Loucy (cell line): ENCODE results near the gene MUC5AC.

Experiments
- H2AFZ ChIP-seq: fragments of 200-600 bp; sonication (generic); 2 replicates; pipeline ENCODE4 v1.6.0; 2016; ENCODE audit warnings: antibody characterized with exemption, mild to moderate bottlenecking, low read length, moderate library complexity
- H3F3A ChIP-seq: fragments of 200-600 bp; 2 replicates; pipeline ENCODE4 v1.6.0; 2016; ENCODE audit warnings: antibody characterized with exemption, low read depth, mild to moderate bottlenecking
- H3K27me3 ChIP-seq: fragments of 200-600 bp; sonication (generic); 2 replicates; pipeline ENCODE4 v1.6.1; 2014; ENCODE audit warnings: low read length, mild to moderate bottlenecking; ENCODE audit not compliant: insufficient read depth, poor library complexity, severe bottlenecking
- H3K36me3 ChIP-seq: fragments of 200-600 bp; sonication (generic); 2 replicates; pipeline ENCODE4 v1.6.1; 2016; ENCODE audit warnings: low read length; ENCODE audit not compliant: insufficient read depth
- H3K4me1 ChIP-seq: fragments of 200-600 bp; sonication (generic); 2 replicates; pipeline ENCODE4 v1.5.1; 2014; ENCODE audit warnings: low read length, mild to moderate bottlenecking; ENCODE audit not compliant: insufficient read depth, poor library complexity, severe bottlenecking
- H3K4me2 ChIP-seq: fragments of 200-600 bp; sonication (generic); 2 replicates; pipeline ENCODE4 v1.6.0; 2014; ENCODE audit warnings: antibody characterized with exemption, low read length, low read depth, mild to moderate bottlenecking; ENCODE audit not compliant: poor library complexity, severe bottlenecking
- H3K4me3 ChIP-seq: fragments of 200-600 bp; sonication (generic); 2 replicates; pipeline ENCODE4 v1.5.1; 2014; ENCODE audit warnings: low read length, mild to moderate bottlenecking, mixed read lengths; ENCODE audit not compliant: poor library complexity, severe bottlenecking
- H3K79me2 ChIP-seq: fragments of 200-600 bp; sonication (generic); 2 replicates; pipeline ENCODE4 v1.6.1; 2014; ENCODE audit warnings: low read length; ENCODE audit not compliant: insufficient read depth
- H3K9ac ChIP-seq: fragments of 200-600 bp; sonication (generic); 2 replicates; pipeline ENCODE4 v1.6.0; 2014; ENCODE audit warnings: mild to moderate bottlenecking, low read depth, low read length, moderate library complexity; ENCODE audit not compliant: poor library complexity, severe bottlenecking
- H3K9me2 ChIP-seq: fragments of 200-600 bp; sonication (generic); replicated peaks from 2 replicates; pipeline ENCODE4 v1.6.1; 2016; ENCODE audit warnings: low read depth, low read length, mixed read lengths
- H3K9me3 ChIP-seq: fragments of 200-600 bp; sonication (generic); 2 replicates; pipeline ENCODE4 v1.6.1; 2014; ENCODE audit warnings: mild to moderate bottlenecking, antibody characterized with exemption, low read length, low read depth; ENCODE audit not compliant: insufficient read depth
- H4K20me1 ChIP-seq: fragments of 200-600 bp; sonication (generic); 2 replicates; pipeline ENCODE4 v1.6.0; 2014; ENCODE audit warnings: antibody characterized with exemption, low read length, mild to moderate bottlenecking; ENCODE audit not compliant: insufficient read depth, poor library complexity, severe bottlenecking
- EZH2phosphoT487 ChIP-seq: fragments of 200-600 bp; IDR thresholded peaks from 2 replicates; pipeline ENCODE4 v1.6.1; 2018; ENCODE audit warnings: antibody characterized with exemption, mild to moderate bottlenecking, moderate library complexity, borderline replicate concordance
- TF ChIP-seq, protein P1 (sequence below): fragments of 200-600 bp; sonication (generic); conservative IDR thresholded peaks from 2 replicates; pipeline ENCODE4 v1.5.1; 2014; ENCODE audit warnings: mild to moderate bottlenecking, antibody characterized with exemption, low read length

Gene MUC5AC, protein sequence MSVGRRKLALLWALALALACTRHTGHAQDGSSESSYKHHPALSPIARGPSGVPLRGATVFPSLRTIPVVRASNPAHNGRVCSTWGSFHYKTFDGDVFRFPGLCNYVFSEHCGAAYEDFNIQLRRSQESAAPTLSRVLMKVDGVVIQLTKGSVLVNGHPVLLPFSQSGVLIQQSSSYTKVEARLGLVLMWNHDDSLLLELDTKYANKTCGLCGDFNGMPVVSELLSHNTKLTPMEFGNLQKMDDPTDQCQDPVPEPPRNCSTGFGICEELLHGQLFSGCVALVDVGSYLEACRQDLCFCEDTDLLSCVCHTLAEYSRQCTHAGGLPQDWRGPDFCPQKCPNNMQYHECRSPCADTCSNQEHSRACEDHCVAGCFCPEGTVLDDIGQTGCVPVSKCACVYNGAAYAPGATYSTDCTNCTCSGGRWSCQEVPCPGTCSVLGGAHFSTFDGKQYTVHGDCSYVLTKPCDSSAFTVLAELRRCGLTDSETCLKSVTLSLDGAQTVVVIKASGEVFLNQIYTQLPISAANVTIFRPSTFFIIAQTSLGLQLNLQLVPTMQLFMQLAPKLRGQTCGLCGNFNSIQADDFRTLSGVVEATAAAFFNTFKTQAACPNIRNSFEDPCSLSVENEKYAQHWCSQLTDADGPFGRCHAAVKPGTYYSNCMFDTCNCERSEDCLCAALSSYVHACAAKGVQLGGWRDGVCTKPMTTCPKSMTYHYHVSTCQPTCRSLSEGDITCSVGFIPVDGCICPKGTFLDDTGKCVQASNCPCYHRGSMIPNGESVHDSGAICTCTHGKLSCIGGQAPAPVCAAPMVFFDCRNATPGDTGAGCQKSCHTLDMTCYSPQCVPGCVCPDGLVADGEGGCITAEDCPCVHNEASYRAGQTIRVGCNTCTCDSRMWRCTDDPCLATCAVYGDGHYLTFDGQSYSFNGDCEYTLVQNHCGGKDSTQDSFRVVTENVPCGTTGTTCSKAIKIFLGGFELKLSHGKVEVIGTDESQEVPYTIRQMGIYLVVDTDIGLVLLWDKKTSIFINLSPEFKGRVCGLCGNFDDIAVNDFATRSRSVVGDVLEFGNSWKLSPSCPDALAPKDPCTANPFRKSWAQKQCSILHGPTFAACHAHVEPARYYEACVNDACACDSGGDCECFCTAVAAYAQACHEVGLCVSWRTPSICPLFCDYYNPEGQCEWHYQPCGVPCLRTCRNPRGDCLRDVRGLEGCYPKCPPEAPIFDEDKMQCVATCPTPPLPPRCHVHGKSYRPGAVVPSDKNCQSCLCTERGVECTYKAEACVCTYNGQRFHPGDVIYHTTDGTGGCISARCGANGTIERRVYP (N-terminal part only)

DNA sequence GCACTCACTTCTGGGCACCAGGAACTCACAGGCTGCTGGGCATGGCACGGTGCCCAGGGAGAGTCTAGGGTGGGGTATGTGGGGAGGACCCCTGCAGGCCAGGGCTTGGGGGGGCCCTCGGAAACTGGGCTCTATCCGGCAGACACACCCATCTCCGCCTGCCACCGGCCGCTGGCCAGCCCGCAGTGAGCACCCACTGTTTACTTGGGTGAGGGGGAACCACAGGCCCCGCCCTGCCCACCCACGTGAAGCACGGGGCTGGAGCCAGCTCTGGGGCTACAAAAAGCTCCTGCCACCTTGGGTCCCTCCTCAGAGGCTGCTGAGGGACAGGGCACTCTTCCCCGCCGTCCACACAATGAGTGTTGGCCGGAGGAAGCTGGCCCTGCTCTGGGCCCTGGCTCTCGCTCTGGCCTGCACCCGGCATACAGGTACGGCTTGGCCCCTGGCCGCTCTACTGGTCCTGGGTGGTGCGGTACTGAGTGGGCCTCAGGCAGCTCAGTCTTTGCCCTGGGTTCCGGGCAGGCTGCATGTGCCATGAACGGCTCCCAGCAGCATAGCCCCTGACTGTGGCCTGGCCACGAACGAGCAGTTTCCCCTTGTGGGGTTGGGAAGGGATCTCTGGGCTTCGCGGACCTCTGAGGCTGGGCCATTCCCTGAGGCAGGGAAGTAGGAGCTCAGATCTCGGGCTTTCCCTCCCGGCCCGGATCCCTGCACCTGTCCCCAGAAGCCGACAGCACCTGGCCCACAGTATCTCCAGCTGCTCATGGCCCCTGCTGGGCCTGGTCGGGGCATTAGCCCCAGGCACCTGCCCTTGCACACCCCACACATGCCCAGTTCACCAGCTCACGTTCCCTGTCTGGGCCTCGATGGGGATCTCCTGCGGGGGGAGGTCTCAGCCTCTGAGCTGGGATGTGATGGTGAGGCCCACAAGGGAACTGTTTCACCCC lies at the start of gene MUC5AC:
MUC5AC (plus strand) TSS at position 309 of the 947 bp plus-strand sequence; CDS start at position 356, 47 bp downstream.
- Histone ChIP-seq H3F3A (no peaks in the 10 kb centered on the region), H2AFZ (no peak within 1 kb of the TSS), H3K79me2 (no peaks in the 10 kb centered on the region), H3K9ac (no peak within 1 kb of the TSS), H3K4me3 (no peak within 1 kb of the TSS), H3K36me3 (no peaks in the 10 kb centered on the region), H3K4me2 (no peak within 1 kb of the TSS), H4K20me1 (no peaks in the 10 kb centered on the region), H3K9me2 (no peaks in the 10 kb centered on the region), H3K4me1 (no peaks in the 10 kb centered on the region), H3K27me3 (no peaks in the 10 kb centered on the region), H3K9me3 (peaks cover 29% of the 10 kb centered on the region; the same call in 1 of the 2 replicates)
- TF ChIP-seq EZH2phosphoT487: no peak
- TF ChIP-seq, protein P1, sequence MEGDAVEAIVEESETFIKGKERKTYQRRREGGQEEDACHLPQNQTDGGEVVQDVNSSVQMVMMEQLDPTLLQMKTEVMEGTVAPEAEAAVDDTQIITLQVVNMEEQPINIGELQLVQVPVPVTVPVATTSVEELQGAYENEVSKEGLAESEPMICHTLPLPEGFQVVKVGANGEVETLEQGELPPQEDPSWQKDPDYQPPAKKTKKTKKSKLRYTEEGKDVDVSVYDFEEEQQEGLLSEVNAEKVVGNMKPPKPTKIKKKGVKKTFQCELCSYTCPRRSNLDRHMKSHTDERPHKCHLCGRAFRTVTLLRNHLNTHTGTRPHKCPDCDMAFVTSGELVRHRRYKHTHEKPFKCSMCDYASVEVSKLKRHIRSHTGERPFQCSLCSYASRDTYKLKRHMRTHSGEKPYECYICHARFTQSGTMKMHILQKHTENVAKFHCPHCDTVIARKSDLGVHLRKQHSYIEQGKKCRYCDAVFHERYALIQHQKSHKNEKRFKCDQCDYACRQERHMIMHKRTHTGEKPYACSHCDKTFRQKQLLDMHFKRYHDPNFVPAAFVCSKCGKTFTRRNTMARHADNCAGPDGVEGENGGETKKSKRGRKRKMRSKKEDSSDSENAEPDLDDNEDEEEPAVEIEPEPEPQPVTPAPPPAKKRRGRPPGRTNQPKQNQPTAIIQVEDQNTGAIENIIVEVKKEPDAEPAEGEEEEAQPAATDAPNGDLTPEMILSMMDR: no peak

DNA sequence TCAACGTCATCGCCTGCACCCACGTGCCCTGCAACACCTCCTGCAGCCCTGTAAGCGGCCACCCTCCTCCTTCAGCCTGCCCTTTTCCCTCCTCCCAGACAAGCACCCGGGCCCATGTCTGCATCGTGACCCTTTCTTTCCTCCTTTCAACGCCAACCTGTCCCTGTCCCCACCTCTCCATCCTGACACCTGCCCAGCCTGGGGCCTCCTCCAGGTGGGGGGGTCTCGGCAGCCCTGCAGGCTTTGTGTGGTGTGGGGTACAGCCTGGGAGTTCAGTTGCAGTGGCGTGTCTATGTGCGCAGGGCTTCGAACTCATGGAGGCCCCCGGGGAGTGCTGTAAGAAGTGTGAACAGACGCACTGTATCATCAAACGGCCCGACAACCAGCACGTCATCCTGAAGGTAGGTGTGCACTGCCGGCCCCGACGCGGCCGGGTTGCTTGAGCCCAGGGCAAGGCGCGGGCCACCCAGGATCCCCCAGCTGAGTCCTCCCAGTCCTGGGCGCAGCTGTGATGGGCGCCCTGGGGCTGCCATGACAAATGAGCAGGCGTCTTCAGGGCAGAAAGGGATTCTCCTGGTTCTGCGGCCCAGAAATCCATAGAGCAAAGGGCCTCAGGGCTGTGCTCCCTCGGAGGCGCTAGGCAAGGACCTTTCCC lies 49.4 kb upstream of the MUC5AC start:
- no peak for TF ChIP-seq EZH2phosphoT487
- TF ChIP-seq, protein P1: no peak
- Histone ChIP-seq H2AFZ (no peak overlapping the region), H3F3A (no peaks in the 10 kb centered on the region), H3K4me3 (no peak overlapping the region), H3K9me2 (no peaks in the 10 kb centered on the region), H3K4me2 (no peak overlapping the region), H3K9ac (no peak overlapping the region), H3K27me3 (no peaks in the 10 kb centered on the region), H3K79me2 (no peaks in the 10 kb centered on the region), H3K9me3 (no peaks in the 10 kb centered on the region; the same call in 1 of the 2 replicates), H3K36me3 (no peaks in the 10 kb centered on the region), H4K20me1 (no peaks in the 10 kb centered on the region), H3K4me1 (no peaks in the 10 kb centered on the region)
